ENCODE data around the gene TEDC2. TPM values are rescaled to one million over a fixed set of nuclear protein-coding genes. Genes with fewer than 3 reads are reported as not detected.

The TEDC2 gene
- total and polyA plus RNA-seq, 2 of the 8 experiments (the other 6 are each of a cell fraction or from before 2014, with no cell fraction given) = 54.6 to 55.6 TPM

DNA sequence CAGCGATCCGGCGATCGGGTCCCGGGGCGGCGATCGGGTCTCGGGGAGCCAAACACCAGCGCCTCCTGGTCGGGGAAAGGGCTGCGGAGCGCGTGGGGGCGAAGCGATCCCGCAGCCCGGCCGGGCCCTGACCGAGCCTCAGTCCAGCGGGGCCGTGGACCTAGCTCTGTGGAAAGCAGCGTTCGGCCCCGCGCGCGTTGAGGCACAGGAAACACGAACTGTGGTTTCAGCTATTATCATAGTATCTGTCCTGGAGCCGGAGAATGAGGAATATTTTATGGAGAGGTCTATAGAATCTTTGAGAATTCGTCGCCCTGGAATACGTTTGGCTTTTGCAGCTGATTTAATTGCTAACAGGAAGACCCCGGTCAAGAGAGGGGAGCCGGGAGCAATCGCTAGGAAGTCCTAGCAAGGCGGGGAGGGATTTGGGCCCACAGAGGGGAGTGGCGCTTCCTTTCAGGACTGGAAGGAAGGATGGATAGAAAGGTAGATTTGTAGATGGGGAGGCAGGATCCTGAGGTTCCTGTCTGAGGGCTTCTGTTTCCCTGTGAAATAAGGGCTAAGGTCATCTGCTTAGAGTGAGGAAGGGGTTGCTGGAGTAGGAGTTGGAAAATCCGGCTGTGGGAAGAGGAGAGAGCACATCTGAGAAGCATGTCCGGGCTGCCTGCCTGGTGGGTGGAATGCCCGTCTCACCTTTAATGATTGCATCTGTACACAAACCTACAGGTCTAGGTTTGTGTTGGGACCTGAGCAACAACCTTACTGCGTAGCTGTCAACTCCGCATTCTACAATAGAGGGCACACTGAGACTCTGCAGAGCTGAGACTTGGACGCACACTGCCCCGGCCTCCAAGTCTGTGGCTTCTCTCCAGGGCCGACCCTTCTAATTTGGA is 29.9 kb upstream of the TEDC2 start:
- Histone ChIP-seq H3K23ac (ENCODE audit: insufficient read length) (no peak overlapping the region), H3K9me3 (ENCODE audit: insufficient read depth in 2 of 2, low read depth in 1 of 2, low read length in 1 of 2) (no peaks in the 10 kb centered on the region), H2BK20ac (ENCODE audit: low read length) (no peak overlapping the region), H3K18ac (ENCODE audit: extremely low read depth, low read length) (no peak overlapping the region), H4K8ac (ENCODE audit: extremely low read depth, insufficient read depth, low read length) (no peak overlapping the region), H3K56ac (replicated peaks; ENCODE audit: insufficient read length, low read depth, low read length) (no peak overlapping the region), H2BK12ac (ENCODE audit: low read depth, low read length) (no peak overlapping the region), H4K20me1 (replicated peaks in 1 of 2; ENCODE audit: control insufficient read depth in 1 of 2, insufficient read depth in 2 of 2, low read length in 2 of 2) (peaks cover 8 to 11% of the 10 kb centered on the region in 2 experiments), H4K5ac (ENCODE audit: insufficient read length, low read depth, low read length) (no peak overlapping the region), H3K23me2 (ENCODE audit: low read depth, low read length) (peaks cover 12% of the 10 kb centered on the region; the same call in 1 of the 2 replicates), H2BK5ac (ENCODE audit: low read depth, low read length) (no peak overlapping the region), H3K9ac (replicated peaks in 1 of 4; ENCODE audit: extremely low read depth in 1 of 4, low read depth in 3 of 4, low read length in 3 of 4) (peak overlapping the region; percentile 54 to 87 (median 64)), H2AFZ (ENCODE audit: low read length) (no peak overlapping the region), H3K4me3 (ENCODE audit: extremely low read depth in 1 of 4, insufficient read depth in 2 of 4, low read depth in 3 of 4, low read length in 4 of 4) (peak overlapping the region; percentile 75 to 99 (median 83)), H3K4me2 (ENCODE audit: insufficient read depth in 1 of 2, low read depth in 2 of 2, low read length in 2 of 2) (peak overlapping the region; percentile 51 to 79), H3K14ac (ENCODE audit: insufficient read length) (no peak overlapping the region), H3K4me1 (replicated peaks in 1 of 4; ENCODE audit: control insufficient read depth in 3 of 4, insufficient read depth in 4 of 4, low read length in 3 of 4) (peaks cover 0 to 13% (median 6%) of the 10 kb centered on the region in 4 experiments; a peak in 5 of 7 replicates), H4K91ac (replicated peaks; ENCODE audit: insufficient read length, low read length) (no peak overlapping the region), H3K79me2 (ENCODE audit: control insufficient read depth in 1 of 2, insufficient read depth in 2 of 2, low read length in 2 of 2) (peaks cover 0 to 15% of the 10 kb centered on the region in 2 experiments; a peak in 2 of 4 replicates), H3K27ac (ENCODE audit: low read depth, low read length) (peak overlapping the region; percentile 43; the same call in 1 of the 2 replicates), H3K79me1 (ENCODE audit: low read depth, low read length) (0 out of 2 replicates have a peak, but pooled peaks cover 6% of the 10 kb centered on the region), H3K36me3 (ENCODE audit: control insufficient read depth in 2 of 4, insufficient read depth in 4 of 4, low read length in 3 of 4) (peaks cover 12 to 27% (median 21%) of the 10 kb centered on the region in 4 experiments), H2AK5ac (ENCODE audit: low read depth, low read length) (no peak overlapping the region), H2BK120ac (replicated peaks; ENCODE audit: low read depth, low read length) (no peak overlapping the region), H3K27me3 (replicated peaks in 1 of 4; ENCODE audit: control insufficient read depth in 3 of 4, extremely low read depth in 1 of 4, insufficient read depth in 3 of 4, low read length in 3 of 4) (peaks cover 0 to 9% (median 2%) of the 10 kb centered on the region in 4 experiments; a peak in 2 of 7 replicates), H3K4ac (replicated peaks; ENCODE audit: insufficient read length, low read depth, low read length) (no peak overlapping the region), H2BK15ac (ENCODE audit: low read length) (no peak overlapping the region; the same call in 1 of the 2 replicates)
- DNase-seq (ENCODE audit: low read depth in 1 of 2, low spot score in 2 of 2) = no peak
- FAIRE-seq = no peak
- 16% methylated on average over 42 of the region's 46 CpGs; no CpG with 5 or more reads in 1 of the 2 experiments for WGBS, 2 experiments (ENCODE audit: extremely low coverage in 1 of 2, insufficient coverage in 1 of 2, insufficient read length in 1 of 2, insufficient replicate concordance in 2 of 2, low coverage in 1 of 2, low lambda C conversion rate in 2 of 2, missing lambda C conversion rate in 1 of 2)
- CTCF ChIA-PET (ENCODE audit: partially characterized antibody) = interaction anchor here (0.9 to 1.5 kb wide), 8 partner anchors 10 to 156 kb away, joined by 3 to 5 read pairs (median 3); partner anchors contain the start of gene ABCA3
- POLR2A ChIA-PET (ENCODE audit: partially characterized antibody) = interaction anchor here (1.0 to 2.0 kb wide), 6 partner anchors 9 to 178 kb away, joined by 3 to 9 read pairs (median 5); partner anchors contain the start of genes ECI1 and TEDC2
- TF ChIP-seq TCF12 (IDR thresholded peaks at IDR 0.05; ENCODE audit: low read depth, low read length) (no peak), SIN3A (conservative IDR thresholded peaks at IDR 0.05 in 1 of 2, IDR thresholded peaks at IDR 0.05 in 1 of 2; ENCODE audit: low read depth in 1 of 2, low read length in 2 of 2) (0 out of 4 replicates have a peak, but pooled peaks of 1 of the 2 experiments have one; percentile 48), SP2 (IDR thresholded peaks at IDR 0.05; ENCODE audit: low read length) (no peak), RAD21 (IDR thresholded peaks at IDR 0.05 in 1 of 2, conservative IDR thresholded peaks at IDR 0.05 in 1 of 2; ENCODE audit: low read depth in 2 of 2, low read length in 2 of 2) (peak in 1 of 2 experiments; percentile 6; a peak in 1 of 4 replicates), RFX5 (IDR thresholded peaks at IDR 0.05; ENCODE audit: borderline replicate concordance, low read depth, low read length) (no peak)
- TF ChIP-seq, protein P1, sequence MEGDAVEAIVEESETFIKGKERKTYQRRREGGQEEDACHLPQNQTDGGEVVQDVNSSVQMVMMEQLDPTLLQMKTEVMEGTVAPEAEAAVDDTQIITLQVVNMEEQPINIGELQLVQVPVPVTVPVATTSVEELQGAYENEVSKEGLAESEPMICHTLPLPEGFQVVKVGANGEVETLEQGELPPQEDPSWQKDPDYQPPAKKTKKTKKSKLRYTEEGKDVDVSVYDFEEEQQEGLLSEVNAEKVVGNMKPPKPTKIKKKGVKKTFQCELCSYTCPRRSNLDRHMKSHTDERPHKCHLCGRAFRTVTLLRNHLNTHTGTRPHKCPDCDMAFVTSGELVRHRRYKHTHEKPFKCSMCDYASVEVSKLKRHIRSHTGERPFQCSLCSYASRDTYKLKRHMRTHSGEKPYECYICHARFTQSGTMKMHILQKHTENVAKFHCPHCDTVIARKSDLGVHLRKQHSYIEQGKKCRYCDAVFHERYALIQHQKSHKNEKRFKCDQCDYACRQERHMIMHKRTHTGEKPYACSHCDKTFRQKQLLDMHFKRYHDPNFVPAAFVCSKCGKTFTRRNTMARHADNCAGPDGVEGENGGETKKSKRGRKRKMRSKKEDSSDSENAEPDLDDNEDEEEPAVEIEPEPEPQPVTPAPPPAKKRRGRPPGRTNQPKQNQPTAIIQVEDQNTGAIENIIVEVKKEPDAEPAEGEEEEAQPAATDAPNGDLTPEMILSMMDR (IDR thresholded peaks at IDR 0.05; ENCODE audit: control extremely low read depth in 1 of 3, insufficient read depth in 1 of 3, low read depth in 1 of 3, low read length in 3 of 3) = peak in 1 of 3 experiments; percentile 4; a peak in 1 of 4 replicates
